Hypothalamus (tissue), 51 donors: ENCODE results near the gene DPAGT1.
"Not testable (repeated sequence)": the region's sequence is repeated elsewhere in the genome, so short reads cannot be mapped to it uniquely, and the experiment has no call there.

Experiments
- DNase-seq, 51 donors: peaks; one replicate each; lab custom pipeline; 2025; lab: John Stamatoyannopoulos, UW

Gene DPAGT1

DNA sequence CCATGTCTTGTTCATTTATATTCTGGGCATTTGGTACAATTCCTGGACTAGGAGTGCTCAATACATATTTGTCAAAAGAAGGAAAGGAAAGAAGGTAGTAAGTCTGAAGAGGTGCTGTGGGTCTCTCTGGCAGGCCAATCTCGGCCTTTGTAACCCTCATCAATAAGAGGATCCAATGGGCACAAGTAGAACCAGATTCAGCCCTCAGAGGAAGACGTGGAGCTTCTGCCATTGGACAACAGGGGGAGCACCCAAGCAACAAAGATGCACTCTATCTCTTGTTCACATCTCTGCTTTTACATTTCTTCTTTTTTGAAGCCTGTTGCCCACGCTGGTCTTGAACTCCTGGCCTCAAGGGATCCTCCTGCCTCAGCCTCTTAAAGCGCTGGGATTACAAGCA lies 36.3 kb downstream of the DPAGT1 start:
- DNase-seq: peak in 2 of 51 donors; percentile 2 to 6

GRCh38 chr11:119062779-119063178 lies 38.9 kb downstream of the DPAGT1 start:
- no peak for DNase-seq

DNA sequence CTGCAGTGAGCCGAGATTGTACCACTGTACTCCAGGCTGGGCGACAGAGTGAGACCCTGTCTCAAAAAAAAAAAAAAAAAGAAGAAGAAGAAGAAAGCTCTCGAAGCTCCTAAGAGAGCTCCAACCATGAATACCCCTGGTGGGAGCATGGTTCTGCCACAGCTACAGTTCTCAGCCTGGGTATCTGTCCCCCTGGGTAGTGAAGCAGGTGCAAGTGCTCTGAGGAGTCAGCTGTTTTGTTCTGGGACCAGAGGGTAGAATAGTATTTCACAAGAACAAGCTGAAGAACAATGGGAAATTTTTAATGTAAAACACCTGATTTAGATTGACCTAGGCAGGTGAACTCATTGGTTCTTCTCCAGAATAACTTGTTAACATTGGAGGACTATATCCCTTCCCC lies 40.4 kb downstream of the DPAGT1 start:
- DNase-seq: no peak

DNA sequence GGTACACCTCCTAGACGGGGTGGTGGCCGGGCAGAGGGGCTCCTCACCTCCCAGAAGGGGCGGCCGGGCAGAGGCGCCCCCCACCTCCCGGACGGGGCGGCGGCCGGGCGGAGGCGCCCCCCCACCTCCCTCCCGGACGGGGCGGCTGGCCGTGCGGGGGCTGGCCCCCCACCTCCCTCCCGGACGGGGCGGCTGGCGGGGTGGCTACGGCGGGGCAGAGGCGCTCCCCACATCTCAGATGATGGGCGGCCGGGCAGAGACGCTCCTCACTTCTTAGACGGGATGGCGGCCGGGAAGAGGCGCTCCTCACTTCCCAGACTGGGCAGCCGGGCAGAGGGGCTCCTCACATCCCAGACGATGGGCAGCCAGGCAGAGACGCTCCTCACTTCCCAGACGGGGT lies 42.5 kb downstream of the DPAGT1 start:
- not testable (repeated sequence) for DNase-seq

GRCh38 chr11:119057000-119057769 lies 44.5 kb downstream of the DPAGT1 start, which contains the start of gene HYOU1:
TSS of gene HYOU1 (minus strand) at chr11:119057205. CDS start at chr11:119056160, 1,045 bp downstream.
- DNase-seq: peak; percentile 78 to 99 (median 95)

GRCh38 chr11:119056421-119056999 lies 45.1 kb downstream of the DPAGT1 start:
- DNase-seq: peak in 12 of 51 donors; percentile 6 to 60 (median 44)

DNA sequence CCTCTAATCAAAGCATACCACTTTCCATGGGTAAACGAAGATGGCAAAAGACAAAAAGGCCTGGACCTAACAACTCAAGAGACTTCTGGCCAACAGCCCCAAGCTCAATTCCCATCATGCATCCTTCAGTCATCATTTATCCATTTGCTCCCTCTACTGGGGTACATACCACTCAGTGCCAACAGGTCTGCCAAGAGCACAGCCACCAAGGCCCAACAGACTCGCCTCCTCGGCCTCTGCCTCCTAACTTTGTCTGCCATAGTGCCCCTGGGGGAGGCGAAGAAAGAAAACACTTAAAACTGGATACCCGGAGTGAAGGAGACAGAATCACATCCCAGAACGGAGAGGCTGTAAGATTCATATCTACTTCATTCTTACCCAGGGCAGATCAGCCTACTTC lies 45.8 kb downstream of the DPAGT1 start:
- DNase-seq: peak in 1 of 51 donors; percentile 19

DNA sequence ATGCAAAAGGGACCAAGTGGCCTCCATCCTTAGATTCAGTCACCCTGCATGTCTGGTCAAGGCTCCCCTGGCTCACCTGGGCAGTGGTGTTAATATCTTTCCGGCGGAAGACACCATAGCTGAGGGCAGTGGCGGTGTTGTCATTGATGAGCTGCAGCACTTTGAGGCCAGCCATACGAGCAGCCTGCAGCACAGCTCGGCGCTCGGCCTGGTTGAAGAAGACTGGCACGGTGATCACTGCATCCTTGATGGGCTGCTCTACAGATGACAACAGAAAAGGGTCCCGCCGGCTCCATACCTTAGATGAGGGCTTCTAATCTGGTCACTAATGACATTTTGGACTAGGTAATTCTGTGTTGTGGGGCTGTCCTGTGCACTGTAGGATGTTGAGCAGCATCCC lies 47.2 kb downstream of the DPAGT1 start:
- no peak for DNase-seq

DNA sequence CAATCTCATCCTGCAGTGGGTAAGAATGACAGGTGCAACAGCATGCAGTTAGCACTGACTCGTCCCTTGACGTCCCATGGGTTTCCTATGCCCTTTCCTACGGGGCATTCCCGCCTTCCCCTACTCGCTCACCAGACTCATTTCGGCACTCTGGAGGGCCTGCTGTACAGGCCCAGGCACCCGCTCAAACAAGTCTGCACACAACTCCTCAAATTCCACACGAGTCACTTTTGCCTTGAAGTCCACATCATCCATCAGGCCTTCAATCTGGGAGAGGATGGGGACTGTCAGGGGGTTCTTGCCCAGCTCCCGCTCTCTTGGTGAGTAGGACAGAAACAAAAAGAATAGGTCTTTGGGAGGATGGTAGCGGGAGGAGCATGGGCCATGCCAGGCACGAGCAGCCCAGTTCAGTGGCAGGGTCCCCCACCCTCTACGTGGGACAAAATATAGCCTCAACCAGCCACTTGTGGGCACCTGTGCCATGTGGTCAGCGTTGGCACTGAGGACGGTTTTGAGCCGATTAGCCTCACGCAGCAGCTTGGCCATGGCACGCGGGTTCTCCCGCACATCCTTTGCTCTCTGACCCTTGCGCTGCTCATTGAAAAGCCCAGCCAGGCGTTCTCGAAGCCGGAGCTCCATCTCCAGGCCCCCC lies 49.4 kb downstream of the DPAGT1 start:
- no peak for DNase-seq

- DNase-seq: no peak
Measured at GRCh38 chr11:119051440-119052162, 50.1 kb downstream of the DPAGT1 start.

- DNase-seq: no peak
Measured at GRCh38 chr11:119049081-119049480, 52.6 kb downstream of the DPAGT1 start.

DNA sequence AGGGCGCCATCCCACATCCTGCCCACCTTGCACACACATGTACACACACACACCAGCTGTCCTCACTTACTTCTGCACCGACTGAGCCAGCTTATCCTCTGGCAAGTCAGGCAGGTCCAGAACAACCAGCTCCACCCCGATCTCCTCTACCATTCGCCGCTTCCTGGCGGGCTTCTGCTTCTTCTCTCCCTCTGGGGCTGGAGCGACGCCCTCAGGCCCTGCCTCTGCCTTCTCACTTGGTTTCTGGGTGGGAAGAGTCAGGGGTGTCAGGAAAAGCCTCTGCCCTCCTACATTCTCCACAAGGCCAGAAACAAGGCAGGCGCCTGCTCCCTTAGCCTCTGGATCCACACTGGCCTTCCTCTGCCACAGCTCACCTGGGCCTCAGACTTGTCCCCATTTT lies 53.0 kb downstream of the DPAGT1 start:
- no peak for DNase-seq

DNA sequence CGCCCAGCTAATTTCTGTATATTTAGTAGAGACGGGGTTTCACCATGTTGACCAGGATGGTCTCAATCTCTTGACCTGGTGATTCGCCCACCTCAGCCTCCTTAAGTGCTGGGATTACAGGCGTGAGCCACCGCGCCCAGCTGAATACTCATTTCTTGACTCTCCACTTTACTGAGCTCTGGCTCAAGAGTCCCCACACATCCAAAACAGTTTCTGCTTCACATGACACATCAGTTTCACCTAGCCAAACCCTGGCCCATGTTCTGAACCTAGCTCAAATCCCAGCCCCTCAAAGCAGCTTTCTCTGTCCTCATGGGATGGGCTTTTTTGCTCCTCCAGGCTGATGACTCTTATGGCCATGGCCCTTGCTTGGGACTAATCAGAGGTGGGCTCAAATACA lies 54.4 kb downstream of the DPAGT1 start:
- DNase-seq: no peak
